LHCN-M2 (cell line): ENCODE measurements around the gene DAO. TPM values are rescaled to one million over a fixed set of nuclear protein-coding genes. Genes with fewer than 3 reads are reported as not detected.

Source experiments
- DNase-seq: peaks from one replicate; pipeline ENCODE4 v3.0.0-alpha.2; 2012; ENCODE audit warnings: low read depth
- total RNA-seq: library from RNA; depleted of rRNA; stranded (reverse); fragments of >200 nt; gene quantifications from 2 replicates; pipeline ENCODE4 v1.2.3, GENCODE V29; 2014; rRNA removed

Gene DAO
- total RNA-seq, 1 experiment from 2014 or later: not detected

DNA sequence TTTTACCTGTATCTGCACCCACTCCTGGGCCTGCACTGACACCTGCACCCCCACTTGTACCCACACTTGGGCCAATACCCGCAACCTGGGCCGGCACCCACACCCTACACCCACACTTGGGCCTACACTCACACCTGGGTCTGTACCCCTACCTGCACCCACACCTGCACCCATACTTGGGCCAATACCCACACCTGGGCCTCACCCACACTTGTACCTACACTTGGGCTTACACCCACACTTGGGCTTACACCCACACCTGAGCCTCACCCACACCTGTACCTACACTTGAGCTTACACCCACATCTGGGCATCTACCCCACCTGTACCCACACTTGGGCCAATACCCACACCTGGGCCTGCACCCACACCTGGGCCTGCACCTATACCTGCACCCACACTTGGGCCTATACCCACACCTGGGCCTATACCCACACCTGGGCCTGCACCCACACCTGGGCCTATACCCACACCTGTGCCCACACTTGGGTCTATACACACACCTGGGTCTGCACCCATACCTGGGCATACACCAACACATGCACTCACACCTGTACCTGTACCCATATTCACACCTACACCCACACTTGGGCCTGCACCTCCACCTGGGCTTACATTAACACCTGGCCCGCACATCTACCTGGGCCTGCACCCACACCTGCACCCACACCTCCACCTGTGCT lies 39.2 kb downstream of the DAO start:
- DNase-seq: no peak

DNA sequence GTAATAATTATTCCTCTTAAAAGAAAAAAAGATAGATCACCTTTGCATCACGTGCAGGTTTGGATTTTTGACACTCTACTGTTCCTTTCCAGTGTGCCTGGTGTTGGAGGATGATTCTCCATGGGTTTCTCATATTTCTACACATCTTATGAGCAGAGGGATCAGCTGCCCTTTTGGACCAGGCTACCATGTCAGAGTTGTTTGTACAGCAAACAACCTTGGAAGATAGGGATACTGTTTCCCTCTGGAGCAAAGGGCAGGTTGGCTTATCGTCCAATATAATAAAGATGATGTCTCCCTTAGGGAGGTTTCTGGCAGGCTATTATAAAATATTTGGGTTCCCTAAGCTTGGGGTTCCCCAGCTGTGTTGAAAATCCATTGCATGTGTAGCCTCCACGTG lies 42.1 kb downstream of the DAO start:
- no peak for DNase-seq

DNA sequence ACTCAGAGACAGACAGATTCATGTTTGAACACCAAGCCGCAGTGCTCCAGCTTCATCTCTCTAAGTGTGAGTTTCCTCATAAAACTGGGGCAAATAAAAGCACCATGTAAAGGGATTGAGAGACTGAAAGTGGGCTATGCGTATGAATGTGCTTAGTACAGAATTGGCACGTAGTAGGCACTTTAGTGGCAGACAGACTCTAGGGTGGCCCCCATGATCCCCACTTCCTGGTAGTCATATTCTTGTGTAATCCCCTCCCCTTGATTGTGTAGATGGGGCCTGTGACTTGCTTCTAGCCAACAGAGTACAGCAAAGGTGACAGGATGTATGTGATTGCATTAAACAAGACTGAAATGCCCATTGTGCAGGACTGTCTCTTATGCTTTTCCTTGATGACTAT lies 43.0 kb downstream of the DAO start:
- DNase-seq: no peak

DNA sequence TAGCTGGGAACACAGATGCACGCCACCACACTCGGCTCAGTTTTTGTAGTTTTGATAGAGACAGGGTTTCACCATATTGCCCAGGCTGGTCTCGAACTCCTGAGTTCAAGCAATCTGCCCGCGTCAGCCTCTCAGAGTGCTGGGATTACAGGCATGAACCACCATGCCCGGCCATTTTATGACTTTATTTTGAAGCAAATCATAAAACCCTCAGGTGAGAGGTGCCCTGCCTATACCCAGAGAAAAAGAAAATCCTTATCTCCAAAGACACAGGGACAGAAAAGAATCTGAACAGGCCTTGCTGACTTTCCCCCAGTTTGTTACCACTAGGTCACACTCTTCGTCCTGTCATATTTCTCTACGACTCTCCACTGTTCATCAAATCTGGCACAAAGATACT lies 48.8 kb downstream of the DAO start:
- no peak for DNase-seq

DNA sequence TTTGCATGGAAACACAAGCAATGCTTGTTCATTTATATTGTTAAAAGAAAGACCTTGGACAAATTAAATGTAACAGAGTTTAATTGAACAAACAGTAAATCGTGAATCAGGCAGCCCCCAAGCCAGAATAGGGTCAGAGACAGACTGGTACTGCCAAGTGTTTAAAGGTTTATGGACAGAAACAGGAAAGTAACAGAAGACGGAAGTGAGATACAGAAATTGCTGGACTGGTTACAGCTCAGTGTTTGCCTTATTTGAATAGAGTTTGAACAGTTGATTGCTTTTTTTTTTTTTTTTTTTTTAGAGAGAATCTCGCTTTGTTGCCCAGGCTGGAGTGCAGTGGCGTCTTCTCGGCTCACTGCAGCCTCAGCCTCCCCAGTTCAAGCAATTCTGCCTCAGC lies 50.3 kb downstream of the DAO start:
- DNase-seq: no peak

GRCh38 chr12:108930756-108931155 lies 50.9 kb downstream of the DAO start:
- DNase-seq: no peak

DNA sequence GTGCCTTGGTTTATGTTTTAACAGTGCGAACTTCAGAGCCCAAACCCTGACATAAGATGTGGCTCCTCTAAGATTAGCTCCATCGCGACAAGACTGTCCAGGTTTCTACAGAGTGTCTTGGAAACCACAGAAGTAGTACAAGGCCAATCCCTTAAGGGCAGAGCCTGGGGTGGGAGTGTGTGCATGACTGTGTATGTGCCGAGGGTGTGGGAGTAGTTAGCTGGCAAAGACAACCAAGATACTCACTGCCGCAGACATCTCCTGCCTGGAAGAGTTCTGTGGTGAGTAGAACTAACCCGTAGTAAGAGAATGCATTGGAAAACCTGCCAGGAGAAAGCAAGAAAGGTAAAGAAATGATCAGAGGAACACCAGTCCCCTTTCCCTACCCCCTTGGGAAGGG lies 54.1 kb downstream of the DAO start:
- no peak for DNase-seq

GRCh38 chr12:108935159-108935763 lies 55.4 kb downstream of the DAO start:
- DNase-seq: no peak

DNA sequence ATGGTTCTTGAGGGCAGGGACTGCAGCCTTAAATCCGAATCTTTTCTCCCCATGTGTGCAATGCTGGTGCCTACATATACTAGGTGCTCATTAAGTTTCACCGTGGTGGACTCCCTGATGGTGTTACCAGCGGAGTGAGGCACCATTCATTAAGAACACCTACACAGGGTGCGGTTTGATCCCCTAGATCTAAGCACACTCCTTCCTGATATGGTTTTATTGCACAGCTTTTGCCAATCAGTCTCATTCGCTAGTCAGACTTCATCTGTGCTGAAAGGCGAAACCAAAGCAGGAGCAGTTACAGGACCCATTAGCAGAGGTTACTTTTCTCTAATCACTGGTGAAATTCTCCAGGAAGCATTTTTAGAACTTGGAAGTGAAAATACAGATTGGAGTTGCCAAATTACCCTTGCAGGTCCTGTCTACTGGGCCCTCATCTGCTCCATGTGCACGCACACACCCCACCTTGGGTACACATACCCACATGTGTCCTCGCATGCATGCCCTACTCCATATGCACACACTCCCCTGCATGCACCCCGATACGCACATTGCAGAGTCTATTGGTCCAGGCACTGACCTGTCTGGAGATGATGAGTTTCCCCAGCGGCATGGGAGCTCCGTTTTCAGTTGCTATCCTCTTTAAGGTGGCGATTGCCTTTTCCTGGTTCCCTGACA lies 58.5 kb downstream of the DAO start:
- no peak for DNase-seq

DNA sequence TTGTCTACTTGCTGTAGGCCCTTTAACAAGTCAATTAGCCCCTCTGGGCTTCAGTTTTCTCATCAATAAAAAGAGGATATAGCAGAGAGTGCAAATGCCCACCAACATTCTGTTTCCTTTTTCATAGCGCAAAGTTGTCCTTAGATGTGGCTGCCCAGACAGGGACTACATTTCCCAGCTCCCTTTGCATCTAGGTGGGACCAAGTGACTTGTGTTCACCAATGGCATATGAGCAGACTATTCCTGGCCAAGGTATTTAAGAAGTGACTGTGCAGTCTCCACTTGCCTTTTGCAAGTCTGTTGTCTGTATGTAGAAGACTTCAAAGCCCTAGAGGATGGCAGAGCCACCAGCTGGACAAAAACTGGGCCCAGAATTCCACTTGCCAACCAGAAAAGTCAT lies 59.7 kb downstream of the DAO start:
- no peak for DNase-seq

DNA sequence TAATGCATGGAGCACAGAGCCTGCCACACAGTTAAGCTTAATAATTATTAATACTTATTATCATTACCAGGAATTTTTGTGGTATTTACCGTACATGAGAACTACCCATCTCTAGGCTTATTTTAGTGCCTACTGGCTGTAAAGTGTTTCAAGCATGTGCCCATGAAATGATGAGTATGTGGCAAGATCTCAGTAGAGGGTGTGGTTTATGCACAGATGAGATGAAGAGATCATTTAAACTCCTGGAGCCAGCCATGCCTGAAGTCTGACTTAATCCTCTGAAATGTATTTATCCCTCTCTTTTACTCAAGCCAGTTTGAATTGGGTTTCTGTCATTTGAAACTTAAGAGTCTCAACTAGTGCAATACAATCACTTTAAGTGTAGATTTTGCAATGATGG lies 60.2 kb downstream of the DAO start:
- DNase-seq: no peak

DNA sequence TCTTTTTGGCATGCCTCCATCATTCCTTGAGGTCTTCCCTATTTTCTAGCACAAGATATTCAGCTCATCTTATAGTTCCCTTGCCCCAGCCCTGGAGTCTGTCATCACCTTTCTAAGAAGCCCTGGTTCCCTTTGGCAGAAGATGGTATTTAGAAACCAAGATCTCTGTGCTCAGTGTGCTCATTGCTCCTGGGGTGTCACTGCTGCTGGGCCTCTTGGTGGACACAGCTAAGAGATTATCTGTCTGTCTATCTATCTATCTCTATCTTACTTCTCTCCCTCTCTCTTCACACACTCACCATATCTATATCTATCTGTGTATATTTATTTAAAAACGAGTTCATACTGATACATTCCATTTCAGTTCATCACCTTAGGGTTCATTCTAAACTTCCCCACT lies 67.2 kb downstream of the DAO start:
- DNase-seq: no peak

GRCh38 chr12:108948367-108948766 lies 68.5 kb downstream of the DAO start:
- no peak for DNase-seq

DNA sequence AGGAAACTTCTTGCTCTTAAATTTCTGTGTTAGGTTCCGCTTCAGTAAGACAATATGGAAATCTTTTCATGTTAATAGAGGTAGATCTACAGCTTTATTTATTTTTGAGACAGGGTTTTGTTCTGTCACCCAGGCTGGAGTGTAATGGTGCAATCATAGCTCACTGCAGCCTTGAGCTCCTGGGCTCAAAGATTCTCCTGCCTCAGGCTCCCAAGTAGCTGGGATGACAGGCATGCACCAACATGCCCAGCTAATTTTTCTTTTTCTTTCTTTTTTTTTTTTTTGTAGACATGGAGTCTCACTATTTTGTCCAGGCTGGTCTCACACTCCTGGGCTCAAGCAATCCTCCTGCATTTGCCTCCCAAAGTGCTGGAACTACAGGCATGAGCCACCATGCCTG lies 70.1 kb downstream of the DAO start:
- no peak for DNase-seq

Other genes with a start within 250 kb of the DAO start
- gene SELPLG, start 246.2 kb upstream of the DAO start, total RNA-seq: 1.5 and 2.1 TPM in 2 replicates
- 167 and 172 TPM in 2 replicates for gene CORO1C, start 148.6 kb upstream of the DAO start, total RNA-seq
- gene SSH1, start 22.5 kb upstream of the DAO start, total RNA-seq: 13.9 and 29.4 TPM in 2 replicates
- not detected in 2 replicates for gene SVOP, start 141.0 kb downstream of the DAO start, total RNA-seq
- gene USP30, start 172.5 kb downstream of the DAO start, total RNA-seq: 7.6 and 10.7 TPM in 2 replicates
- gene ALKBH2, start 213.4 kb downstream of the DAO start, total RNA-seq: 7.5 and 14.8 TPM in 2 replicates
- 76.5 and 87.1 TPM in 2 replicates for gene UNG, start 217.5 kb downstream of the DAO start, total RNA-seq
- 2.2 and 2.3 TPM in 2 replicates for gene ACACB, start 236.5 kb downstream of the DAO start, total RNA-seq